Panc1 (cell line): Measurements from ENCODE around the gene ARL15. TPM values are rescaled to one million over a fixed set of nuclear protein-coding genes. Genes with fewer than 3 reads are reported as not detected.

Experiments used
- ATAC-seq: fragments of 200-7000 bp; cut with Tn5 transposase; 2 replicates; pipeline ENCODE4 v1.9.1; 2020; ENCODE audit warnings: mild to moderate bottlenecking, moderate library complexity
- BruUV-seq: library from RNA; stranded (reverse); fragments of 400-500 nt; replicated peaks from 2 replicates; lab custom pipeline; 2021; lab: Mats Ljungman, UMichigan
- CTCF ChIA-PET: fragments of 300-600 bp; sonication (Branson Sonifier 250); formaldehyde crosslinking; loops from one replicate; lab custom pipeline; 2022; ENCODE audit warnings: antibody characterized with exemption; lab: Charles Lee
- POLR2A ChIA-PET: fragments of 300-600 bp; sonication (Branson Sonifier 250); formaldehyde crosslinking; loops from one replicate; lab custom pipeline; 2022; ENCODE audit warnings: antibody characterized with exemption; lab: Charles Lee
- DNase-seq: peaks from one replicate; pipeline ENCODE4 v3.0.0-alpha.2; 2010; ENCODE audit warnings: low read depth, low spot score
- H3K27ac ChIP-seq: 2 replicates; pipeline ENCODE4 v1.5.1; 2011; ENCODE audit warnings: mild to moderate bottlenecking, low read length, inconsistent platforms
- H3K27me3 ChIP-seq: fragments of 200-500 bp; sonication (Bioruptor generic); 2 replicates; pipeline ENCODE4 v1.6.0; 2014; ENCODE audit warnings: low read length, inconsistent platforms; ENCODE audit not compliant: control insufficient read depth, insufficient read depth
- H3K36me3 ChIP-seq: fragments of 200-500 bp; sonication (Bioruptor generic); 2 replicates; pipeline ENCODE4 v1.5.1; 2014; ENCODE audit warnings: inconsistent platforms, mild to moderate bottlenecking, low read length, moderate library complexity; ENCODE audit not compliant: control insufficient read depth, insufficient read depth
- H3K4me1 ChIP-seq: 2 replicates; pipeline ENCODE4 v1.5.1; 2011; ENCODE audit warnings: inconsistent platforms, mild to moderate bottlenecking, low read length, moderate library complexity; ENCODE audit not compliant: control insufficient read depth, insufficient read depth
- H3K4me3 ChIP-seq, 2 experiments: 2 replicates each; pipeline ENCODE4 v1.5.1; 2011 to 2012; ENCODE audit warnings: low read depth in 2 of 2, low read length in 2 of 2, mild to moderate bottlenecking in 2 of 2, inconsistent platforms in 1 of 2, moderate library complexity in 1 of 2
- H3K9me3 ChIP-seq: fragments of 200-500 bp; sonication (Bioruptor generic); 2 replicates; pipeline ENCODE4 v1.5.1; 2014; ENCODE audit warnings: low read depth, mild to moderate bottlenecking, inconsistent platforms, low read length, moderate library complexity; ENCODE audit not compliant: control insufficient read depth, insufficient read depth
- CTCF ChIP-seq: fragments of 450-650 bp; IDR thresholded peaks from 2 replicates; pipeline ENCODE4 v1.5.1; 2017; ENCODE audit warnings: mild to moderate bottlenecking
- POLR2AphosphoS5 ChIP-seq: IDR thresholded peaks from 2 replicates; pipeline ENCODE4 v1.6.1; 2012; ENCODE audit warnings: mild to moderate bottlenecking, low read depth, low read length, moderate library complexity
- REST ChIP-seq, 2 experiments: IDR thresholded peaks; 2 replicates each; pipeline ENCODE4 v1.6.1; 2011 to 2012; ENCODE audit warnings: low read depth in 2 of 2, control low read depth in 1 of 2, low read length in 1 of 2, mild to moderate bottlenecking in 1 of 2, moderate library complexity in 1 of 2; ENCODE audit not compliant: insufficient read depth in 1 of 2
- SIN3A ChIP-seq: IDR thresholded peaks from 2 replicates; pipeline ENCODE4 v1.6.1; 2012; ENCODE audit warnings: low read depth, mild to moderate bottlenecking, low read length, moderate library complexity, borderline replicate concordance; ENCODE audit not compliant: insufficient read depth
- TCF7L2 ChIP-seq: IDR thresholded peaks from 2 replicates; pipeline ENCODE4 v1.6.1; 2011; ENCODE audit warnings: mild to moderate bottlenecking, low read depth, low read length, inconsistent platforms
- in situ Hi-C: cut with HindIII; loops from 2 replicates; pipeline ENCODE4 v1.10.0; 2016; ENCODE audit warnings: low sequenced_read_pairs, low pct_unique_long_range_greater_than_20kb
- intact Hi-C: fragments of 100-400 bp; cut with micrococcal nuclease; formaldehyde crosslinking; loops from one replicate; pipeline ENCODE4 v1.10.0; 2022; ENCODE audit not compliant: unreplicated experiment
- total RNA-seq: library from RNA; stranded (reverse); gene quantifications from one replicate; pipeline ENCODE4 v1.2.1, GENCODE V29; 2021; ENCODE audit not compliant: unreplicated experiment

Gene ARL15
- total RNA-seq, 1 experiment from 2014 or later = 16.5 TPM

GRCh38 chr5:54115735-54116403, 194.5 kb downstream of the ARL15 start:
- in situ Hi-C loops = no loop called here
- POLR2A ChIA-PET = no interaction called here
- no peak overlapping the region for H3K4me3 ChIP-seq
- no peaks in the 10 kb centered on the region for H3K9me3 ChIP-seq
- H3K27ac ChIP-seq = no peak overlapping the region
- no peak; the same call in 1 of the 2 replicates for ATAC-seq
- H3K27me3 ChIP-seq = no peaks in the 10 kb centered on the region
- DNase-seq = no peak
- CTCF ChIA-PET = interaction anchor here (0.6 kb wide), 2 partner anchors 19 to 68 kb away, joined by 3 to 4 read pairs; no protein-coding TSS in a partner anchor
- intact Hi-C loops = no loop called here
- no TSS peak for BruUV-seq
- TF ChIP-seq SIN3A (no peak), REST (IDR thresholded peaks at IDR 0.05; ENCODE audit: insufficient read depth in 1 of 2, low read depth in 2 of 2, low read length in 1 of 2) (no peak), TCF7L2 (no peak), POLR2AphosphoS5 (no peak), CTCF (no peak)
- no peaks in the 10 kb centered on the region for H3K36me3 ChIP-seq
- H3K4me1 ChIP-seq = no peaks in the 10 kb centered on the region

DNA sequence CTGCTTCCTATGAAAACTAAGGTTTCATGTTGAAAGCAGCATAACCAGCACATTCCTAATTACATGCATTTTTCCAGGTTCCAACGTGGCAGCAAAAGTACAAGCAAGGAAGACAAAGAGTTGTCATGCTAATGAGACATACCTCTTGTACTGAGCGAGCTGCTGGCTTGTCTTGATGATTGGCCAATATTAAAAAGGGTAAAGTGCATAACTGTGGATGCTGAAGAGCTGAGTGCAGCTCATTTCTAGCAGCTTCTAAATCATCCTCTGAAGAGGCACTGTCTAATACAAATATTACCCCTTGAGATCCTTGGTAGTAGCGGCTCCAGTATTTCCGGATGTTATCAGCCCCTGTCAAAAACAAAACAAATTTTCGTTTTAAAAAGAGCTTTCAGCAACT, 197.3 kb downstream of the ARL15 start:
- CTCF ChIA-PET = interaction anchor here (0.6 kb wide), 1 partner anchor 123 kb away, joined by 7 read pairs; no protein-coding TSS in a partner anchor
- intact Hi-C loops = no loop called here

More for the DNA sequence above, 197.3 kb downstream of the ARL15 start:
- Histone ChIP-seq H3K9me3 (no peaks in the 10 kb centered on the region), H3K27ac (no peak overlapping the region), H3K4me1 (no peaks in the 10 kb centered on the region), H3K27me3 (no peaks in the 10 kb centered on the region), H3K4me3 (no peak overlapping the region), H3K36me3 (no peaks in the 10 kb centered on the region)
- POLR2A ChIA-PET = no interaction called here
- in situ Hi-C loops = no loop called here
- TF ChIP-seq SIN3A = no peak
- no peak for TF ChIP-seq POLR2AphosphoS5
- no peak for DNase-seq
- no TSS peak for BruUV-seq
- no peak for ATAC-seq
